ENCODE measurements around the gene ACSS3. TPM values are rescaled to one million over a fixed set of nuclear protein-coding genes. Genes with fewer than 3 reads are reported as not detected.

The ACSS3 gene
- total and polyA plus RNA-seq, 2 donors (not counting 3 experiments of a cell fraction or from before 2014, with no cell fraction given), result 0.12 to 0.86 TPM

- intact Hi-C loops (cut with micrococcal nuclease) (no loop called here), dilution Hi-C loops (cut with MboI; ENCODE audit: extremely low pct_ligation_motif_present, low sequenced_read_pairs) (no loop called here)
- TF ChIP-seq, protein P1, sequence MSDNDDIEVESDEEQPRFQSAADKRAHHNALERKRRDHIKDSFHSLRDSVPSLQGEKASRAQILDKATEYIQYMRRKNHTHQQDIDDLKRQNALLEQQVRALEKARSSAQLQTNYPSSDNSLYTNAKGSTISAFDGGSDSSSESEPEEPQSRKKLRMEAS (IDR thresholded peaks at IDR 0.05; ENCODE audit: insufficient read depth, insufficient read length), result no peak
- no peak for DNase-seq (ENCODE audit: low read depth, low spot score)
- ChIA-PET POLR2A (no interaction called here), CTCF (interaction anchor here (0.6 to 0.7 kb wide), 2 partner anchors 45 to 109 kb away, joined by 3 read pairs; no protein-coding TSS in a partner anchor)
- no peaks in the 10 kb centered on the region for H4K20me1 ChIP-seq (replicated peaks; ENCODE audit: control insufficient read depth, extremely low read depth, insufficient read depth, low read length)
- no peak overlapping the region for H3K27ac ChIP-seq (ENCODE audit: insufficient read depth, low read depth, low read length)
- H3K9me3 ChIP-seq (replicated peaks; ENCODE audit: control insufficient read depth, insufficient read depth, low read length), result no peaks in the 10 kb centered on the region
- no peaks in the 10 kb centered on the region for H3K36me3 ChIP-seq (ENCODE audit: control insufficient read depth in 2 of 2, extremely low read depth in 1 of 2, insufficient read depth in 2 of 2, low read length in 2 of 2)
- FAIRE-seq, result no peak
- no TSS peak for BruUV-seq (replicated peaks)
- H3K9me1 ChIP-seq (replicated peaks; ENCODE audit: control insufficient read depth, extremely low read depth, insufficient read depth, low read length), result no peaks in the 10 kb centered on the region
- no peaks in the 10 kb centered on the region for H3K27me3 ChIP-seq (ENCODE audit: control insufficient read depth in 2 of 2, insufficient read depth in 2 of 2, low read length in 2 of 2)
- no peak overlapping the region for H3K4me3 ChIP-seq (replicated peaks in 1 of 3; ENCODE audit: insufficient read depth in 1 of 3, low read depth in 1 of 3, low read length in 3 of 3)
- no peaks in the 10 kb centered on the region for H3K79me2 ChIP-seq (ENCODE audit: control insufficient read depth, insufficient read depth, low read length)
- H3K4me2 ChIP-seq (ENCODE audit: insufficient read depth, low read length), result no peak overlapping the region
- peaks cover 14% of the 10 kb centered on the region for H3K4me1 ChIP-seq (ENCODE audit: control insufficient read depth, extremely low read depth, insufficient read depth, low read length)
- H2AFZ ChIP-seq (ENCODE audit: low read depth, low read length), result no peak overlapping the region
- no peak overlapping the region for H3K9ac ChIP-seq (replicated peaks; ENCODE audit: extremely low read depth, insufficient read depth, low read length)
Observed at GRCh38 chr12:81083018-81083417, 5.1 kb downstream of the ACSS3 start.

DNA sequence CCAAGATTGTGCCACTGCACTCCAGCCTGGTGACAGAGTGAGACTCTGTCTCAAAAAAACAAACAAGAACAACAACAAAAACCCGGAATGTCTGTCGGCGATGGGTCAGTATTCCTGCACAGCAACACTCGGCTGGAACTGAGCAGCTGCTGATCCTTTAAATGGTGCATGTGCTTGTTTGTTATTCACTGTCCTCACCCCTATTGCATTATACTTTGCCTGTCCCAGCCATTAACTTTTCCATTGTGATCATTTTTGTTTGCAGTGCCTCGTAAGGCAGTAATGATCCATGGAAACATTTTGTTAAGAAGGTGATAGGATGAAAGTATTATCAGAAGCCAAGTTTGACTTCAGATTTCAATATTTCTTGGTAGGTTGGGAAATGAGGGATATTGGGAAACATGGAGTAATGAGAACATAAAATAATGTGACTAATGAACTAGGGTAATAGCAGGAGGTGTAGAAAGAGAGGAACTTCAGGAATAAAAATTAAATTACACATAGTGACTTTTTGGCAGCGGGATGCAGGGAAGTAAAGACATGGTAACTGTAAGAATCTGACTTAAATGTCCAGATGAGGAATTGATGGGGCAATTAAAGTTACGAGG lies 6.1 kb downstream of the ACSS3 start:
- Histone ChIP-seq H3K9ac (replicated peaks; ENCODE audit: extremely low read depth, insufficient read depth, low read length) (no peak overlapping the region), H3K9me3 (replicated peaks; ENCODE audit: control insufficient read depth, insufficient read depth, low read length) (no peaks in the 10 kb centered on the region), H3K36me3 (ENCODE audit: control insufficient read depth in 2 of 2, extremely low read depth in 1 of 2, insufficient read depth in 2 of 2, low read length in 2 of 2) (no peaks in the 10 kb centered on the region), H3K9me1 (replicated peaks; ENCODE audit: control insufficient read depth, extremely low read depth, insufficient read depth, low read length) (no peaks in the 10 kb centered on the region), H3K27me3 (ENCODE audit: control insufficient read depth in 2 of 2, insufficient read depth in 2 of 2, low read length in 2 of 2) (no peaks in the 10 kb centered on the region), H3K4me3 (replicated peaks in 1 of 3; ENCODE audit: insufficient read depth in 1 of 3, low read depth in 1 of 3, low read length in 3 of 3) (no peak overlapping the region), H3K27ac (ENCODE audit: insufficient read depth, low read depth, low read length) (no peak overlapping the region), H3K79me2 (ENCODE audit: control insufficient read depth, insufficient read depth, low read length) (no peaks in the 10 kb centered on the region), H2AFZ (ENCODE audit: low read depth, low read length) (no peak overlapping the region), H3K4me1 (ENCODE audit: control insufficient read depth, extremely low read depth, insufficient read depth, low read length) (peaks cover 4% of the 10 kb centered on the region), H3K4me2 (ENCODE audit: insufficient read depth, low read length) (no peak overlapping the region), H4K20me1 (replicated peaks; ENCODE audit: control insufficient read depth, extremely low read depth, insufficient read depth, low read length) (no peaks in the 10 kb centered on the region)
- DNase-seq (ENCODE audit: low read depth, low spot score) (no peak), FAIRE-seq (no peak)
- intact Hi-C loops (cut with micrococcal nuclease), result no loop called here
- TF ChIP-seq, protein P1 (IDR thresholded peaks at IDR 0.05; ENCODE audit: insufficient read depth, insufficient read length), result no peak
- TF ChIP-seq FOS (IDR thresholded peaks at IDR 0.05; ENCODE audit: borderline replicate concordance, insufficient read depth, low read length) (no peak), MYC (IDR thresholded peaks at IDR 0.05; ENCODE audit: low read depth, low read length) (no peak), CTCF (IDR thresholded peaks at IDR 0.05; ENCODE audit: extremely low read depth in 1 of 2, insufficient read depth in 1 of 2, low read depth in 1 of 2, low read length in 2 of 2) (no peak), EZH2 (IDR thresholded peaks at IDR 0.05; ENCODE audit: borderline replicate concordance, low read depth, low read length, severe bottlenecking) (no peak), JUN (IDR thresholded peaks at IDR 0.05; ENCODE audit: borderline replicate concordance, insufficient read depth, insufficient read length, low read depth) (no peak)
- no TSS peak for BruUV-seq (replicated peaks)
- CTCF ChIA-PET, result no interaction called here
- POLR2A ChIA-PET, result no interaction called here
- dilution Hi-C loops (cut with MboI; ENCODE audit: extremely low pct_ligation_motif_present, low sequenced_read_pairs), result no loop called here

Data from endothelial cell of umbilical vein (primary cell).